ENCODE measurements around the gene CNIH3. TPM values are rescaled to one million over a fixed set of nuclear protein-coding genes. Genes with fewer than 3 reads are reported as not detected.

Gene CNIH3
- total RNA-seq, 1 experiment from 2014 or later = 4.2 TPM

DNA sequence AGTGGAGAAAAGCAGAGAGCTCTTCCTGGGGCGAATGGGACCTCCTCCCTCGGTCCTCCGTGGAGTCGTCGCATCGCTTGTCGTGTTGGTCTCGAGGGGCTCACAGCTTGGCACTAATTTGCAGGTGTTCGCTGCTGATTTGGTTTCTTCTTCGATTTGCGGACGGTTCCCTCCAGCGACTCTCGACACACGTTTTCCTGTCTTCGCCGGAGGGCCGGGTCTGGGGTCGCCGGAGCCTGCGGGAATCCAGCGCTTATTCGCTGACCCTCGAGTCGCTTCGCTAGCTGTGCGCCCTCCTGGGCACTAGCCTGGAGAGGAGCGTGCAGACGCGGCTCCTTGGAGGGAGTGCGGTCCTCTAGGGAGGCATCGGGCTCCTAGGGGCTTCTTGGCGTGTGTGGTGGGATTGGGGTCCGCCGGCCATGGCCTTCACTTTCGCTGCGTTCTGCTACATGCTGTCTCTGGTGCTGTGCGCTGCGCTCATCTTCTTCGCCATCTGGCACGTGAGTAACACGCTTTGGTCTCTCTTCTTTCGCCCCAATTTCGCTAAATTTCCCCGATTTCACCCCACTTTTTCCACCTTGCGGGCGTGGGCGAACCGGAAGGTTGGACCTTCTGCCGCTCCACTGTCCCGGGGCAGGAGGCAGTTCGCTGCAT lies 766 bp downstream of the CNIH3 start:
- Histone ChIP-seq H3K23me2 (ENCODE audit: insufficient read length, low read depth, low read length, poor library complexity, severe bottlenecking) (peaks cover 23% of the 10 kb centered on the region), H3K9ac (ENCODE audit: extremely low read depth, insufficient read length, low read length) (no peak overlapping the region), H3K27me3 (ENCODE audit: insufficient read depth, low read length) (peaks cover 41% of the 10 kb centered on the region), H3K56ac (ENCODE audit: insufficient read length, low read depth, low read length) (no peak overlapping the region), H3K4me2 (ENCODE audit: insufficient read depth, insufficient read length, low read length) (peak overlapping the region; percentile 53), H3K14ac (ENCODE audit: insufficient read depth, low read length) (0 out of 2 replicates have a peak overlapping the region, but pooled peaks have one; percentile 14), H2BK15ac (ENCODE audit: low read depth, low read length) (no peak overlapping the region), H3K79me2 (ENCODE audit: insufficient read depth, low read length) (no peaks in the 10 kb centered on the region), H2BK5ac (ENCODE audit: insufficient read length, low read length) (no peak overlapping the region), H3K4ac (ENCODE audit: low read depth, low read length) (no peak overlapping the region), H3K18ac (ENCODE audit: insufficient read length, low read depth, low read length) (no peak overlapping the region), H2BK120ac (ENCODE audit: low read depth, low read length, poor library complexity, severe bottlenecking) (no peak overlapping the region), H4K20me1 (ENCODE audit: control insufficient read depth, insufficient read depth, insufficient read length) (no peaks in the 10 kb centered on the region), H2BK12ac (ENCODE audit: insufficient read length, low read depth, low read length) (no peak overlapping the region), H4K91ac (ENCODE audit: insufficient read length, low read depth, low read length) (no peak overlapping the region), H4K5ac (ENCODE audit: insufficient read length, low read depth, low read length) (no peak overlapping the region), H2AK5ac (ENCODE audit: insufficient read length, low read length) (no peak overlapping the region), H3K9me3 (ENCODE audit: control insufficient read depth, low read depth, low read length) (no peaks in the 10 kb centered on the region), H3K79me1 (ENCODE audit: insufficient read depth, low read depth, low read length, poor library complexity, severe bottlenecking) (no peaks in the 10 kb centered on the region), H3T11ph (ENCODE audit: low read length) (no peak overlapping the region), H3K23ac (ENCODE audit: insufficient read length, low read depth, low read length) (no peak overlapping the region), H3K4me1 (ENCODE audit: insufficient read depth, low read length) (no peaks in the 10 kb centered on the region), H2AFZ (ENCODE audit: low read length) (no peak overlapping the region), H2BK20ac (ENCODE audit: low read depth, low read length, poor library complexity, severe bottlenecking) (no peak overlapping the region), H4K8ac (replicated peaks; ENCODE audit: insufficient read length, low read depth, low read length) (no peak overlapping the region), H3K27ac (ENCODE audit: insufficient read length, low read depth, low read length) (no peak overlapping the region)
- peaks cover 8% of the 10 kb centered on the region in 2 experiments for H3K9me3 Mint-ChIP-seq
- no peak for TF ChIP-seq CTCF (conservative IDR thresholded peaks at IDR 0.05)
- peak overlapping the region; percentile 64 to 82 for H3K4me3 Mint-ChIP-seq
- H3K4me1 Mint-ChIP-seq = peaks cover 15 to 22% of the 10 kb centered on the region in 2 experiments
- H3K27ac Mint-ChIP-seq = no peak overlapping the region
- H3K27me3 Mint-ChIP-seq (ENCODE audit: low read depth) = peaks cover 93% of the 10 kb centered on the region
- no CpG with 5 or more reads among the region's 52 CpGs for WGBS (ENCODE audit: extremely low coverage, insufficient read length, low lambda C conversion rate)
- peak; percentile 50 for DNase-seq
- peaks cover 6% of the 10 kb centered on the region in 3 experiments for H3K36me3 Mint-ChIP-seq (ENCODE audit: insufficient read depth in 1 of 3, low read depth in 3 of 3)
